ENCODE measurements around the gene SMARCC1.
"Not testable (repeated sequence)": the region's sequence is repeated elsewhere in the genome, so short reads cannot be mapped to it uniquely, and the experiment has no call there.

The SMARCC1 gene

GRCh38 chr3:47781685-47782445 is at the start of gene SMARCC1:
Gene SMARCC1, minus strand, starts transcription at chr3:47781893. Its CDS starts 96 bp downstream, at chr3:47781797.
- DNase-seq = peak; percentile 98

DNA sequence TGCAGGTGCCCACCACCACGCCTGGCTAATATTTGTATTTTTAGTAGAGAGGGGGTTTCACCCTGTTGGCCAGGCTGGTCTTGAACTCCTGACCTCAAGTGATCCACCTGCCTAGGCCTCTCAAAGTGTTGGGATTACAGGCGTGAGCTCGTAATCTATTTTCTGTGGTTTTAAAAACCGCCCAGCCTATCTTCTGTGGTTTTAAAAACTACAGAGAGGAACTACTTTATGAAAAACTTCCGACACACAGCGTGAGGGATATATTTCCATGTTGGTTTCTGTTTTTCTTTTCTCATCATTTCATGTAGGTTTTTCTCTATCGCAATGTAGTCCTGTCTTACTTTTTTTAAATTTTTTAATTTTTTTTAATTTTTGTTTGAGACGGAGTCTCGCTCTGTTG is 47.8 kb upstream of the SMARCC1 start:
- DNase-seq = not testable (repeated sequence)

DNA sequence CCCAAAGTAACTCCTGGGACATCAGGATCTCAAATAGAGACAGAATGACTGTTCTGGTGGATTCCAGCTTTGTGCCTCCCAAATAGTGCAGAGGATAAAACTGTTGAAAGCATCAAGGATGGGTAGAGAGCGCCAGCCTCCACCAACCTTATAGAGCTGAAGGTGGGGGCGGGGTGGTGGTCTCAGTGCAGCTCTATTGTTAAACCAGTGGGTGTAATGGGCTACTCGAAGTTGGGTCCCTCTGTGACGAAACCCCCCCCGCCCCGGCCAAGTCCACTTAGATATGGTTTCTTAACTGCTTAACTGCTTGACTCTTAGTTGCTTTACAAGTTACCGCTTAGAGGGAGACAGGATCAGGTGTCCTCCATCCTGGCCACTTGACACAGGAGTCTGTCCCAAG is 43.9 kb upstream of the SMARCC1 start:
- peak in 1 of 2 experiments; percentile 19 for DNase-seq

- DNase-seq = peak; percentile 76 to 78
Observed at GRCh38 chr3:47824541-47825473, 43.1 kb upstream of the SMARCC1 start.

DNA sequence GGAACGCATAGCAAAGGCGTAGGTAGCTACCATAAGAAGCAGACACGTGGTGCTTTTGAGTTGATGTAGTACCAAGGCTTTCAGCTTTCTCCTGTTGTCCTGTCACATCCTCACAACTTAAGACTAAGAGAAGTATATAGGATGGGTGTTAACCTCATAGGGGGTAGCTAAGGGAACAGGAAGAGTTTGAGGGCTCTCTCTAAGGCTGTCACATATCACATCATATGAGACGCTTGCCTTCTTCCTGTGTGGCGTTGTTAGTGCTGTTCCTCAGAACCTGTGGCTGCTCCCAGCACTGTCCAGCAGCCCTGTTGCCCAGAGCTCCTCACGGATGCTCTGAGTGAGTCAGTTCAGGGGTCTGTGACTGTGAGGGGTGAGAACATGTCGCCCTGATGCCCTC is 35.9 kb upstream of the SMARCC1 start:
- no peak for DNase-seq

DNA sequence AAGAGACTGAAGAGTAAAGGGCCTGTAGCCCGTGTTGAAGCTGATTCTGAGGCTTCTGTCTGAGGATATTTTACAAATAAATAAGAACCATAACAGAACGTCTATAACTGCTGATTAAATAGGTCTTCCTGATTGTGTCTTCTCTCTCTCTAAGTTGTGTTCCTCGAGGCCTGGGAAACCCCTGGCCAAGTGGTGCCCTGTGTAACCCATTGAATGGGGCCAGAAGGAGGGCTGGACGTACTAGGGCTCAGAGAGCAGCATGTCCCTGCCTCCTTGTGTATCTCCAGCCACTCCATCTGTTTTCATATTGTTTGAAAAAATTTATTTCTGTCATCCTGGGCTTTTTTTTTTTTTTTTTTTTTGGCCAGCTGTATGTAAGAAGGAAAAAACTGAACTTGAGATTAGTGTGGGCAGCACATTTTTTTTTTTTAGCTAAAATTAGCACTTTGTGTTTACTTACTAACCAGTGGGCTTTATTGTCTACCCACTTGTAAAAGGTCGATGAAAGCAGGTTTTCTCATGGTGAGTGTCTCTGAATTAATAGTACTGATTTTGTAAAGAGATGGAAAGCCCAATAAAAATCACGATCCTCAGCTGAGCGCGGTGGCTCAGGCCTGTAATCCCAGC is 32.0 kb upstream of the SMARCC1 start:
- DNase-seq = no peak

DNA sequence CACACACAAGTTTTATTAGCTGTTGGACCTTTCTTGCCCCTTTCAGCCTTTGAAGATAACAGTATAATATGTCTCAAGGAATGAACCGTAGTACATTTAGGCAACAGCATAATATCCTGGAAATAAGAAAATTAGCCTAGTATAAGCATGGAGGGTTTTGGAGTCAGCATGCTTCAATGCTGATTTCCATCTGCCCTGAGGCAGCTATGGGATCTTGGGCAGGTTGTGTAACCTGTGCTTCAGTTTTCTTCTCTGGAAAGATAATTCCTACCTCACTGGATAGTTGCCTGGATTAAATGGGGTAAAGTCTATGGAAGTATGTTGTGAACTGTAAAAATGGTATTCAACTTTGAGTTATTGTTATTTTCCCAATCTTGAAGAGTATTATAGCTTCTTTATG is 22.9 kb upstream of the SMARCC1 start:
- DNase-seq = no peak

DNA sequence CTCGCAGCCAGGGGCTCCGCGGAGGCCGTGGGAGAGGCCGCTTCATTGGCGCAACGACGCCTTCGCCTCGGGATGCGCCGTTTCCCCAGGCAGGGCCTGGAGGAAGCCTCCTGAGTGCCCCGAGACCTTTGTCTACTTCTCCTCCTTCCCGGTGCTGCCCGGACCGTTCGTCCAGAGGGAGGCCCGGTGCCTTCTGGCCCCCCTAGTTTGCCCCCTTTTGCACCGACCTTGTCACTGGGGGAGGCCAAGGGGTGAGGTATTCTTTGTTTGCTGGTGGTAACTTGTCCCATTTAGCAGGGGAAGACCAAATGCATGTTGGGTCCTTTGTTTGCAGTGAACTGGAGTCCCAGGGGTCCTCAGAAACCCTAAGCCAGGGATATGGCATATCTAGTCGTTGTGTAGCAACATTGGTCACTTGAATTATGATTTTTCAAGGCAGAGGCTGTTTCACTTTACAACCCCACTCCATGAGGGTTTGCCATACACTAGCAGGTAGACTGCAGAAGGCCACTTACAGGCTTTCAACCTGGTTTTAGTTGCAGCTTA is 21.9 kb upstream of the SMARCC1 start:
- no peak for DNase-seq

- peak; percentile 86 to 89 for DNase-seq
Observed at GRCh38 chr3:47802734-47803479, 21.2 kb upstream of the SMARCC1 start, which contains the start of gene DHX30. Gene DHX30, plus strand, starts transcription at chr3:47803138. Its CDS starts 7,546 bp downstream, at chr3:47810684.

- no peak for DNase-seq
Observed at GRCh38 chr3:47799733-47800132, 18.0 kb upstream of the SMARCC1 start.

DNA sequence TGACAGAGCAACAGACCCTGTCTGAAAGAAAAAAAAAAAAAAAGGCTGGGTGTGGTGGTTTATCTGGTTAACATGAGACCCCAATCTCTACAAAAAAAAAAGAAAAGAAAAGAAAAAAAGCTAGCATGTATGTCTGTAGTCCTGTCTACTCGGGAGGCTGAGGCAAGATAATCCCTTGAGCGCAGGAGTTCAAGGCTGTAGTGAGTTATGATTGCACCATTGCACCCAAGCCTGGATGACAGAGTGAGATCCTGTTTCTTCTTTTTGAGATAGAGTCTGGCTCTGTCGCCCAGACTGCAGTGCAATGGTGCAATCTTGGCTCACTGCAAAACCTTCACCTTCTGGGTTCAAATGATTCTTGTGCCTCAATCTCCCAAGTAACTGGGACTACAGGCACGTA is 12.9 kb upstream of the SMARCC1 start:
- no peak for DNase-seq

DNA sequence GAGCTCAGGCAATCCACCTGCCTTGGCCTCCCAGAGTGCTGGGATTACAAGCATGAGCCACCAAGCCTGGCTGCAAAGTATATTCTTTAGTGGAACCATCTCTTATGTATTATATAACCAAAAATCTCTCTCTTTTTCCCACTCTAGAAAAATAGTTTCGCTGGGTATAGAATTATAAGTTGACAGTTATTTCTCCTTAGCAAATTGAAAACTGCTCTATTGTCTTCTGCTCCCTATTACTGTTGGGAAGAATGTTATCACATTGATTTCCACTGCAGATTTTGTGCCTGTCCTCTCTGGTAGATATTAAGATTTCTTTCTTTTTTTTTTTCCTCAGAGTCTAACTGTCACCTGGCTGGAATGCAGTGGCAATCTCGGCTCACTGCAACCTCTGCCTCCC is 11.0 kb upstream of the SMARCC1 start:
- DNase-seq = no peak

- no peak for DNase-seq
Observed at GRCh38 chr3:47791193-47791855, 9.6 kb upstream of the SMARCC1 start.

DNA sequence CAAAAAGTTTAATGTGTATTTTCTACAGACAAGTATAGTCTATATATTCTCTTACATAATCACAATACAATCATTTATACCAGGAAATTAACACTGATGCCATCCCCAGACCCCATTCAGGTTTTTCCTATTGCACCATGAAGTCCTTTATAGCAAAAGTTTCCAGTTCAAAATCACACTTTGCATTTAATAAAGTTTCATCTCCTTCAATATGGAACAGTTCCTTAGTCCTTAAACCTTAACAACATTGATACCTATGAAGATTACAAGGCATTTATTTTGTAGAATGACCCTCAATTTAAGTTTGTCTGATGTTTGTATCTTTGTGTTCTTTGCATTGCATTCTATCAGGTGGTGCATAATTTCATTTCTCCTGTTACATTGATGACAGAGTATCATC is 2.0 kb upstream of the SMARCC1 start:
- no peak for DNase-seq

- DNase-seq = no peak
Observed at GRCh38 chr3:47782446-47783308, 984 bp upstream of the SMARCC1 start.

- DNase-seq = peak; percentile 66 to 71
Observed at GRCh38 chr3:47780741-47781684, 680 bp downstream of the SMARCC1 start.

DNA sequence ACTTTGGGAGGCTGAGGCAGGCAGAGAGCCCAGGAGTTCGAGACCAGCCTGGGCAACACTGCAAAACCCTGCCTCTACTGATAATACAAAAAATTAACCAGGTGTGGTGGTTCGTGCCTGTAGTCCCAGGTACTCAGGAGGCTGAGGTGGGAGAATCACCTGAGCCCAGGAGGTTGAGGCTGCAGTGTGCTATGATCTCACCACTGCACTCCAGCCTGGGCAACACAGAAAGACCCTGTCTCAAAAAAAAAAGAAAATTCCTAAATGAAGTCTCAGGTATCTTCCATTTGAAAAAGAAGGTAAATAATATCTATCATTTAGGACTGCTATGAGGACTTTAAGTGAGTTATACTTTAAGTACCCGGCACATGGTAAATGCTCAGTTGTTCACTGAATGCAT is 2.9 kb downstream of the SMARCC1 start:
- DNase-seq = no peak

DNA sequence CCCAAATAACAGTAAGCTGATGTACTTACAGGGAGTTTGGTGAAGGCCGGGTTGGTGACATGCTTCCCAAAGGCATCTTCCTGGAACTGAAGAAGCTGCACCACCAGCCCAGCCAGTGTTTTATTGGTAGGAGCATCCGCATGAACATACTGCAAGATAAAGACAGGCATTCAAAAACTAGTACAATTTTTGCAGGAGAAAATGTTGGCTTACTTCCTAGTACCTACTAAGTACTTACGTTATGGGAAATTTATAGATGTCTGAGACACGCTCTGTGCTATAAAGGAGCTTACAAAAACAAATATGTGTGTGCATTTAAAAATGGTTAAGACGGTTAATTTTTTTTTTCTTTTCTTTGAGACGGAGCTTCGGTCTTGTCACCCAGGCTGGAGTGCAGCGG is 8.9 kb downstream of the SMARCC1 start:
- no peak for DNase-seq

GRCh38 chr3:47772047-47772446 is 9.6 kb downstream of the SMARCC1 start:
- no peak for DNase-seq

DNA sequence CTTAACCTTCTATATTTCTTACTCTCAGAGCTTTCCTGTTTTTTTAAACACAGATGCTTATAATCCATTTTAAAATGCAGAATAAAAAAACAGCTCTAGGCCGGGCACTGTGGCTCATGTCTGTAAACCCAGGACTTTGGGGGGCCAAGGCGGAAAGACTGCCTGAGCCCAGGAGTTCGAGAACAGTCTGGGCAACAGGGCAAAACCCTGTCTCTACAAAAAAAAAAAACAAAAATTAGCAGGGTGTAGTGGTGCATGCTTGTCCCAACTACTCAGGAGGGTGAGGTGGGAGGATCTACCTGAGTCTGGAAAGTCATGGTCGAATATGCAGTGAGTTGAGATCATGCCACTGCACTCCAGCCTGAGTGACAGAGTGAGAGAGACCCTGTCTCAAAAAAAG is 15.5 kb downstream of the SMARCC1 start:
- DNase-seq = no peak
